Heart left ventricle (tissue), 13 donors: ENCODE data around the gene PCCA.

Source experiments
- POLR2A ChIP-seq, 2 donors: fragments of 450-650 bp; IDR thresholded peaks; one replicate each; pipeline ENCODE4 v1.6.1; 2017; ENCODE audit warnings: antibody characterized with exemption in 2 of 2, mild to moderate bottlenecking in 2 of 2, moderate library complexity in 2 of 2
- TF ChIP-seq, protein P1 (sequence below), 12 donors: fragments of 200-600 bp; sonication (generic) in 4 of 12; IDR thresholded peaks; one replicate each; pipeline versions ENCODE4 v1.5.0 to v1.8.0; 2018 to 2022; ENCODE audit warnings: antibody characterized with exemption in 12 of 12, mild to moderate bottlenecking in 5 of 12
- donor health status: ischemic (EF 13 %, LVEDD 7.1; RV severe dilation, severe dysfunction).
- donor health status: DM: no; HTN: yes; CAD: no.
- donor health status: DM: no; HTN: no; CAD: no.
- donor health status: ischemic (EF 25% LVEDD 6.9; RV normal size, moderate dysfunction).
- donor health status: ischemic (EF 25% LVEDD 5.7; RV mildly dilated, moderate dysfunction).
- donor health status: ischemic (EF 35%, LVEDD 5.7; RV mildly dilated, moderate dysfunction).
- donor health status: nonischemic (EF 11% LVEDD 7.7; RV severe dilation, severe dysfunction).
- donor health status: DM: yes; HTN: yes; CAD: no.
- donor health status: PGD.
- donor health status: ischemic (EF 29% LVEDD 5.4; RV normal size, mild dysfunction).
- donor health status: nonischemic (EF 23%, LVEDD 6.1; RV moderate dilation, normal function).

DNA sequence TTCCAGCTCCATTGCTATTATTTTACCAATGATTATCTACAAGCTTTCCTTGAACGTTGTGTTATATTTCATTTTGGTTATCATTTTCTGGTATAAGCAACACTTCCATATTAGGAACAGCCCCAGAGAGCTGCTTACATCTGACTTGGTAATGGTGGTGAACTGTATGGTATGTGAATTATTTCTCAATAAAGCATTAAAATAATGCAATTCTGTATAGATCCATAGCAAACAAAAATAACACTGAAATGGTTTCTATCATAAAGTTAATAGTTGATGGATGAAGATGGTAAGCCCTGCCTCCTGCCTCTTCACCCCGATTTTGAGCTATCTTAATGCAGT, 472.2 kb downstream of the PCCA start:
- TF ChIP-seq, protein P1, sequence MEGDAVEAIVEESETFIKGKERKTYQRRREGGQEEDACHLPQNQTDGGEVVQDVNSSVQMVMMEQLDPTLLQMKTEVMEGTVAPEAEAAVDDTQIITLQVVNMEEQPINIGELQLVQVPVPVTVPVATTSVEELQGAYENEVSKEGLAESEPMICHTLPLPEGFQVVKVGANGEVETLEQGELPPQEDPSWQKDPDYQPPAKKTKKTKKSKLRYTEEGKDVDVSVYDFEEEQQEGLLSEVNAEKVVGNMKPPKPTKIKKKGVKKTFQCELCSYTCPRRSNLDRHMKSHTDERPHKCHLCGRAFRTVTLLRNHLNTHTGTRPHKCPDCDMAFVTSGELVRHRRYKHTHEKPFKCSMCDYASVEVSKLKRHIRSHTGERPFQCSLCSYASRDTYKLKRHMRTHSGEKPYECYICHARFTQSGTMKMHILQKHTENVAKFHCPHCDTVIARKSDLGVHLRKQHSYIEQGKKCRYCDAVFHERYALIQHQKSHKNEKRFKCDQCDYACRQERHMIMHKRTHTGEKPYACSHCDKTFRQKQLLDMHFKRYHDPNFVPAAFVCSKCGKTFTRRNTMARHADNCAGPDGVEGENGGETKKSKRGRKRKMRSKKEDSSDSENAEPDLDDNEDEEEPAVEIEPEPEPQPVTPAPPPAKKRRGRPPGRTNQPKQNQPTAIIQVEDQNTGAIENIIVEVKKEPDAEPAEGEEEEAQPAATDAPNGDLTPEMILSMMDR (IDR thresholded peaks at IDR 0.05): no peak
- no peak for TF ChIP-seq POLR2A (IDR thresholded peaks at IDR 0.05)
